Liver (tissue), 9 donors: Measurements from ENCODE around the gene HES3. TPM values are rescaled to one million over a fixed set of nuclear protein-coding genes. Genes with fewer than 3 reads are reported as not detected.

Experiments
- DNase-seq: peaks from one replicate; pipeline ENCODE4 v3.0.0-alpha.2; 2017; ENCODE audit warnings: low spot score
- H3K27ac ChIP-seq, 2 donors: one replicate each; pipeline ENCODE4 v1.7.0; 2013; ENCODE audit warnings: inconsistent platforms in 2 of 2, low read length in 2 of 2, control low read depth in 1 of 2, low read depth in 1 of 2, mild to moderate bottlenecking in 1 of 2
- H3K27me3 ChIP-seq, 4 donors: one replicate each; pipeline versions ENCODE4 v1.6.1 to v1.7.0; 2013; ENCODE audit warnings: low read length in 3 of 4, inconsistent platforms in 1 of 4, mild to moderate bottlenecking in 1 of 4, moderate library complexity in 1 of 4; ENCODE audit not compliant: control insufficient read depth in 4 of 4, insufficient read depth in 4 of 4
- H3K36me3 ChIP-seq, 4 donors: one replicate each; pipeline versions ENCODE4 v1.6.1 to v1.7.0; 2013; ENCODE audit warnings: low read length in 3 of 4, mild to moderate bottlenecking in 3 of 4, low read depth in 1 of 4, moderate library complexity in 1 of 4; ENCODE audit not compliant: control insufficient read depth in 4 of 4, insufficient read depth in 3 of 4
- H3K4me1 ChIP-seq, 4 donors: one replicate each; pipeline versions ENCODE4 v1.6.1 to v1.7.0; 2013; ENCODE audit warnings: low read length in 3 of 4, mild to moderate bottlenecking in 3 of 4, moderate library complexity in 1 of 4; ENCODE audit not compliant: control insufficient read depth in 4 of 4, insufficient read depth in 4 of 4
- H3K4me3 ChIP-seq, 3 donors: one replicate each; pipeline versions ENCODE4 v1.6.1 to v1.7.0; 2013; ENCODE audit warnings: low read length in 3 of 3, control low read depth in 1 of 3, low read depth in 1 of 3, mild to moderate bottlenecking in 1 of 3
- H3K9ac ChIP-seq, 2 donors: one replicate each; pipeline ENCODE4 v1.7.0; 2013; ENCODE audit warnings: low read length in 2 of 2, mild to moderate bottlenecking in 2 of 2, moderate library complexity in 2 of 2, control low read depth in 1 of 2, low read depth in 1 of 2
- H3K9me3 ChIP-seq, 4 donors: one replicate each; pipeline versions ENCODE4 v1.6.1 to v1.7.0; 2013; ENCODE audit warnings: low read length in 3 of 4; ENCODE audit not compliant: control insufficient read depth in 4 of 4
- ATF3 ChIP-seq: IDR thresholded peaks from 2 replicates; pipeline ENCODE4 v1.6.1; 2016; ENCODE audit warnings: antibody characterized with exemption
- CTCF ChIP-seq: fragments of 150-350 bp; IDR thresholded peaks from 2 replicates; pipeline ENCODE4 v1.5.1; 2017; ENCODE audit warnings: improper control_type of control experiment, low read depth, low read length; ENCODE audit not compliant: missing input control
- EGR1 ChIP-seq, 2 donors: IDR thresholded peaks; 2 replicates each; pipeline ENCODE4 v1.6.1; 2016 to 2018; ENCODE audit warnings: antibody characterized with exemption in 2 of 2, low read depth in 2 of 2
- FOXA1 ChIP-seq: IDR thresholded peaks from 2 replicates; pipeline ENCODE4 v1.6.1; 2016; ENCODE audit warnings: antibody characterized with exemption
- FOXA2 ChIP-seq: IDR thresholded peaks from 2 replicates; pipeline ENCODE4 v1.6.1; 2016; ENCODE audit warnings: antibody characterized with exemption
- GABPA ChIP-seq, 2 donors: IDR thresholded peaks in 1 of 2; conservative IDR thresholded peaks in 1 of 2; 2 replicates each; pipeline ENCODE4 v1.6.1; 2016; ENCODE audit warnings: antibody characterized with exemption in 2 of 2, mild to moderate bottlenecking in 1 of 2, moderate library complexity in 1 of 2
- HNF4A ChIP-seq, 2 donors: conservative IDR thresholded peaks; 2 replicates each; pipeline ENCODE4 v1.6.1; 2016; ENCODE audit warnings: antibody characterized with exemption in 2 of 2, mild to moderate bottlenecking in 2 of 2
- HNF4G ChIP-seq: IDR thresholded peaks from 2 replicates; pipeline ENCODE4 v1.6.1; 2016; ENCODE audit warnings: antibody characterized with exemption
- JUND ChIP-seq, 2 donors: IDR thresholded peaks; 2 replicates each; pipeline ENCODE4 v1.6.1; 2016; ENCODE audit warnings: antibody characterized with exemption in 2 of 2
- MAX ChIP-seq: IDR thresholded peaks from 2 replicates; pipeline ENCODE4 v1.6.1; 2016; ENCODE audit warnings: antibody characterized with exemption
- NR2F2 ChIP-seq: IDR thresholded peaks from 2 replicates; pipeline ENCODE4 v1.6.1; 2016; ENCODE audit warnings: antibody characterized with exemption
- RAD21 ChIP-seq, 2 donors: IDR thresholded peaks; 2 replicates each; pipeline ENCODE4 v1.6.1; 2016; ENCODE audit warnings: antibody characterized with exemption in 2 of 2, mild to moderate bottlenecking in 2 of 2
- REST ChIP-seq: IDR thresholded peaks from 2 replicates; pipeline ENCODE4 v1.6.1; 2016; ENCODE audit warnings: antibody characterized with exemption, mild to moderate bottlenecking
- RXRA ChIP-seq, 2 donors: IDR thresholded peaks; 2 replicates each; pipeline ENCODE4 v1.6.1; 2017 to 2018; ENCODE audit warnings: antibody characterized with exemption in 2 of 2, mild to moderate bottlenecking in 1 of 2
- SP1 ChIP-seq: IDR thresholded peaks from 2 replicates; pipeline ENCODE4 v1.6.1; 2018; ENCODE audit warnings: antibody characterized with exemption, mild to moderate bottlenecking
- TAF1 ChIP-seq: conservative IDR thresholded peaks from 2 replicates; pipeline ENCODE4 v1.6.1; 2016; ENCODE audit warnings: antibody characterized with exemption, mild to moderate bottlenecking
- YY1 ChIP-seq: IDR thresholded peaks from 2 replicates; pipeline ENCODE4 v1.6.1; 2016; ENCODE audit warnings: antibody characterized with exemption, mild to moderate bottlenecking
- ZBTB33 ChIP-seq: IDR thresholded peaks from 2 replicates; pipeline ENCODE4 v1.6.1; 2016; ENCODE audit warnings: antibody characterized with exemption
- WGBS: extraction: QIAGEN DNeasy Blood & Tissue Kit; methylation state at CpG from one replicate; pipeline ENCODE4 v1.1.7; 2013; 5-methylcytosine and 5-hydroxymethylcytosine counted together
- polyA plus RNA-seq, 2 donors: library from polyadenylated mRNA; stranded (reverse) in 1 of 2; unstranded in 1 of 2; fragments of 200-250 nt in 1 of 2; fragments of >200 nt in 1 of 2; fragmentation: Nextera tagmentation in 1 of 2; extraction: Ambion mirVana in 1 of 2; gene quantifications; one replicate each; pipeline versions ENCODE4 v1.2.1 to v1.2.3, GENCODE V29; 2013 to 2015
- total RNA-seq, 2 donors: library from RNA; depleted of rRNA; stranded (reverse); fragments of >200 nt; gene quantifications; one replicate each; pipeline ENCODE4 v1.2.3, GENCODE V29; 2014
- donor health status: healthy.
- donor health status: healthy.
- donor health status: healthy.
- donor health status: healthy.
- donor health status: healthy.

HES3 gene
- total RNA-seq (not detected), polyA plus RNA-seq (not detected)

- TF ChIP-seq TAF1 (no peak), ATF3 (no peak), REST (no peak), FOXA1 (no peak), SP1 (no peak), GABPA (IDR thresholded peaks at IDR 0.05 in 1 of 2, conservative IDR thresholded peaks at IDR 0.05 in 1 of 2) (no peak), HNF4A (conservative IDR thresholded peaks at IDR 0.05) (no peak), RAD21 (IDR thresholded peaks at IDR 0.05) (no peak), HNF4G (no peak), FOXA2 (no peak), YY1 (no peak), ZBTB33 (no peak), RXRA (IDR thresholded peaks at IDR 0.05) (no peak), JUND (IDR thresholded peaks at IDR 0.05) (no peak), EGR1 (IDR thresholded peaks at IDR 0.05; ENCODE audit: low read depth in 2 of 2) (no peak), NR2F2 (no peak), CTCF (no peak), MAX (no peak)
- H3K36me3 ChIP-seq: no peaks in the 10 kb centered on the region
- WGBS: 9% methylated on average over 16 of the region's 16 CpGs
- no peak within 1 kb of the TSS for H3K27ac ChIP-seq
- no peaks in the 10 kb centered on the region for H3K9me3 ChIP-seq
- no peak within 1 kb of the TSS for H3K4me3 ChIP-seq
- peaks cover 0 to 22% (median 10%) of the 10 kb centered on the region in 4 donors for H3K4me1 ChIP-seq
- no peak within 1 kb of the TSS for H3K9ac ChIP-seq
- DNase-seq: no peak
- peaks cover 6 to 14% (median 9%) of the 10 kb centered on the region in 4 donors for H3K27me3 ChIP-seq
Observed at GRCh38 chr1:6243993-6244392, at the start of gene HES3. Gene HES3 (plus strand): TSS chr1:6244179. CDS start chr1:6244366, 187 bp downstream.
